Measurements from ENCODE around the gene AMPH. TPM values are rescaled to one million over a fixed set of nuclear protein-coding genes. Genes with fewer than 3 reads are reported as not detected.

Gene AMPH
- total RNA-seq, 1 donor from 2014 or later, result 22.1 TPM

- no peak overlapping the region for H3K4me3 ChIP-seq
- peaks cover 0 to 11% of the 10 kb centered on the region in 2 donors for H3K9me3 ChIP-seq
- H3K36me3 ChIP-seq, result no peaks in the 10 kb centered on the region
- H3K27ac ChIP-seq, result no peak overlapping the region
- TF ChIP-seq, protein P1, sequence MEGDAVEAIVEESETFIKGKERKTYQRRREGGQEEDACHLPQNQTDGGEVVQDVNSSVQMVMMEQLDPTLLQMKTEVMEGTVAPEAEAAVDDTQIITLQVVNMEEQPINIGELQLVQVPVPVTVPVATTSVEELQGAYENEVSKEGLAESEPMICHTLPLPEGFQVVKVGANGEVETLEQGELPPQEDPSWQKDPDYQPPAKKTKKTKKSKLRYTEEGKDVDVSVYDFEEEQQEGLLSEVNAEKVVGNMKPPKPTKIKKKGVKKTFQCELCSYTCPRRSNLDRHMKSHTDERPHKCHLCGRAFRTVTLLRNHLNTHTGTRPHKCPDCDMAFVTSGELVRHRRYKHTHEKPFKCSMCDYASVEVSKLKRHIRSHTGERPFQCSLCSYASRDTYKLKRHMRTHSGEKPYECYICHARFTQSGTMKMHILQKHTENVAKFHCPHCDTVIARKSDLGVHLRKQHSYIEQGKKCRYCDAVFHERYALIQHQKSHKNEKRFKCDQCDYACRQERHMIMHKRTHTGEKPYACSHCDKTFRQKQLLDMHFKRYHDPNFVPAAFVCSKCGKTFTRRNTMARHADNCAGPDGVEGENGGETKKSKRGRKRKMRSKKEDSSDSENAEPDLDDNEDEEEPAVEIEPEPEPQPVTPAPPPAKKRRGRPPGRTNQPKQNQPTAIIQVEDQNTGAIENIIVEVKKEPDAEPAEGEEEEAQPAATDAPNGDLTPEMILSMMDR (IDR thresholded peaks at IDR 0.05), result no peak
- intact Hi-C loops (cut with DNase I), result no loop called here
- no peak for DNase-seq (ENCODE audit: low spot score in 2 of 2)
- H3K4me1 ChIP-seq, result no peaks in the 10 kb centered on the region
- H3K27me3 ChIP-seq, result no peaks in the 10 kb centered on the region
Measured at GRCh38 chr7:38512291-38512690, 118.9 kb downstream of the AMPH start.

- no peak overlapping the region for H3K27ac ChIP-seq
- intact Hi-C loops (cut with DNase I), result no loop called here
- DNase-seq (ENCODE audit: low spot score in 2 of 2), result no peak
- TF ChIP-seq, protein P1 (IDR thresholded peaks at IDR 0.05), result no peak
- H3K36me3 ChIP-seq, result no peaks in the 10 kb centered on the region
- peaks cover 0 to 3% of the 10 kb centered on the region in 2 donors for H3K4me1 ChIP-seq
- no peaks in the 10 kb centered on the region for H3K27me3 ChIP-seq
- no peaks in the 10 kb centered on the region for H3K9me3 ChIP-seq
- no peak overlapping the region for H3K4me3 ChIP-seq
Measured at GRCh38 chr7:38507384-38507783, 123.8 kb downstream of the AMPH start.

DNA sequence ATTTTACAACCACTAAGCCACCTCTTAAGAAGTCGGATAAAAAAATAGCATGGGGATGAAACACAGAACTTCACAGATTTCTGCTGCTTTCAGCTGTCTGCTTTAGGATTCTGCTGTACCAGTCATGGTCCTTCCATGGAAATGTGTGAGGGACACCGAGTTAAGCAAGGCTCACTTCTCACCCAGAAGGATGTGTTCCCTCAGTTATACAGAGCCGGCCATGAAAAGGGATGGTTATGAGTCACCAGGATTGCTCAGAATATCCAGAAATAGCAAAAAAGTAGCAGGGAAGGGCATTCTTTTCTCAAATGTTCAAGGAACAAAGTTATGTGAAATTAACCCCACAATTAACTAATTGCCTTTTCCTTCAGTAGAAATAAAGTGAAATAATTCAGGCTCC lies 124.4 kb downstream of the AMPH start:
- DNase-seq (ENCODE audit: low spot score in 2 of 2), result no peak
- H3K4me1 ChIP-seq, result peaks cover 0 to 3% of the 10 kb centered on the region in 2 donors
- no peaks in the 10 kb centered on the region for H3K9me3 ChIP-seq
- TF ChIP-seq, protein P1 (IDR thresholded peaks at IDR 0.05), result no peak
- no peaks in the 10 kb centered on the region for H3K27me3 ChIP-seq
- no peaks in the 10 kb centered on the region for H3K36me3 ChIP-seq
- H3K4me3 ChIP-seq, result no peak overlapping the region
- intact Hi-C loops (cut with DNase I), result no loop called here
- H3K27ac ChIP-seq, result no peak overlapping the region

DNA sequence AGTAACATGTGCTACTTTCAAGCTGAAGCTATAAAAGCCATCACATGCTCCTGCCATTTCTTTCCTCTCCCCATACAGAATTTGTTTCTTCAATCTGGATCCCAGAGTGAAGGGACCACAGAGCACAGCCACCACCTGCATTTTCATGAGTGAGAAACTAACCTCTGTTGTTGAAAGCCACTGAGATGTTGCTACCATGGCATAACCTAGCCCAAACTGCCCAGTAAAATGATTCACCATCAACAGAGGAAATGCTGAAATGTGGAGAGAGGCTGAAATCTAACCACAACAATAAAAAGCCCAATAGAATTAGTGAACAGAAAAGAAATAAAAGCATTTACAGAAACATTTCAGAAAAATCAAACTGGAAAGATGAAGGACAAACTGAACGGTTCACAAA lies 125.2 kb downstream of the AMPH start:
- no peak for DNase-seq (ENCODE audit: low spot score in 2 of 2)
- Histone ChIP-seq H3K27me3 (no peaks in the 10 kb centered on the region), H3K4me1 (peaks cover 0 to 3% of the 10 kb centered on the region in 2 donors), H3K9me3 (no peaks in the 10 kb centered on the region), H3K4me3 (no peak overlapping the region), H3K36me3 (no peaks in the 10 kb centered on the region), H3K27ac (no peak overlapping the region)
- intact Hi-C loops (cut with DNase I), result no loop called here
- TF ChIP-seq, protein P1 (IDR thresholded peaks at IDR 0.05), result no peak

DNA sequence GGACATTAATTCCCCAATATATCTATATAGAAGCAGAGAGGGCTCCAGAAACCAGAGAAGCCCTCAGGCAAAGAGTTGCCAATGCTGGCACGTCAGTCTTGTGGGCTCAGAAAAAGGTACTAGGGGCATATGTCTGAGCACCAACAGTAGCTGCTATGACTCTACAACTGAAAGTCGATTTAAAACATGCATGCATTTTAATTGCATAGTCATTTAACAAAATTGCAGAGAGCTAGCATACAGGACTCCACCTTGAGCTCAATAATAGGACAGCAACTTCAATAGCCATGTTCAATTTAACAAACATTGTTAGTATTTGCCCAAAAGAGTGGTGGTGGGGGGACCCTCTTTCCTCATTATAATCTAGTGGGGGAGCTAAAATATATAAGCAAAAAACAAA lies 126.5 kb downstream of the AMPH start:
- no peaks in the 10 kb centered on the region for H3K9me3 ChIP-seq
- intact Hi-C loops (cut with DNase I), result no loop called here
- no peak overlapping the region for H3K4me3 ChIP-seq
- TF ChIP-seq, protein P1 (IDR thresholded peaks at IDR 0.05), result no peak
- H3K36me3 ChIP-seq, result no peaks in the 10 kb centered on the region
- no peak overlapping the region for H3K27ac ChIP-seq
- H3K4me1 ChIP-seq, result peaks cover 0 to 3% of the 10 kb centered on the region in 2 donors
- H3K27me3 ChIP-seq, result no peaks in the 10 kb centered on the region
- DNase-seq (ENCODE audit: low spot score in 2 of 2), result no peak

GRCh38 chr7:38502848-38503247 lies 128.3 kb downstream of the AMPH start:
- no peak for DNase-seq (ENCODE audit: low spot score in 2 of 2)
- Histone ChIP-seq H3K9me3 (no peaks in the 10 kb centered on the region), H3K4me3 (no peak overlapping the region), H3K4me1 (peaks cover 0 to 3% of the 10 kb centered on the region in 2 donors), H3K27me3 (no peaks in the 10 kb centered on the region), H3K27ac (no peak overlapping the region), H3K36me3 (no peaks in the 10 kb centered on the region)
- TF ChIP-seq, protein P1 (IDR thresholded peaks at IDR 0.05), result no peak
- intact Hi-C loops (cut with DNase I), result no loop called here

All from ascending aorta (tissue), 2 donors.